GM10847 (cell line): ENCODE data around the gene MCFD2.

ENCODE experiments used
- POLR2A ChIP-seq: IDR thresholded peaks from 2 replicates; pipeline ENCODE4 v1.6.1; 2011; ENCODE audit not compliant: insufficient read length; ENCODE audit errors: extremely low read depth

MCFD2 gene

DNA sequence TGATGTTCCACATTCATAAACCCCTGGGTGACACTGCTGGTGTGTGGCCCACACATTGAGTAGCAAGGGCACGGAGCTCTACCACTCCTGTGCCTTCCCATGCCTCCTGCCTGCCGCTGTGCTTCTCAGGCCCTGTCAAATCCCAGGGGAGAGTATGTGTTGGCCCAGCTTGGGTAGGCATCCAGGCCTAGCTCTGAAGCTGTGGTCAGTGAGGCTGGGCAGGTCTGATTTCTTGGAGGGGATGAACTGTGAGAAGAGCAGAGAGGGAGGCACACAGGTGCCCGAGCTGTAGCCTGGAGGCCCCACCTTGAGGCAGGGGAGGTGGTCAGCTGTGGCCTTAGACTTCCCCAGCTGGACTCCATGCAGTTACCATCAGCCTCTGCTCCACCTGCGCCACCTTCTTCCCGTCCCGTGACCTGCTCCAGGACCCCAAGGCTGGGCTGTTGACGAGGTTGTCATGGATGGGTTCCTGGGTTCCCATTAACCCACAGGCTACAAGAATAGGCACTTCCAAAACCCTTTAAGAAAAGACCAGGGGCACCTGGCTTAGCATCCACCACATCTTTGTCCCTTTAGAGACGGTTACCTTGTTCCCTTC lies 23.6 kb downstream of the MCFD2 start:
- TF ChIP-seq POLR2A = no peak

DNA sequence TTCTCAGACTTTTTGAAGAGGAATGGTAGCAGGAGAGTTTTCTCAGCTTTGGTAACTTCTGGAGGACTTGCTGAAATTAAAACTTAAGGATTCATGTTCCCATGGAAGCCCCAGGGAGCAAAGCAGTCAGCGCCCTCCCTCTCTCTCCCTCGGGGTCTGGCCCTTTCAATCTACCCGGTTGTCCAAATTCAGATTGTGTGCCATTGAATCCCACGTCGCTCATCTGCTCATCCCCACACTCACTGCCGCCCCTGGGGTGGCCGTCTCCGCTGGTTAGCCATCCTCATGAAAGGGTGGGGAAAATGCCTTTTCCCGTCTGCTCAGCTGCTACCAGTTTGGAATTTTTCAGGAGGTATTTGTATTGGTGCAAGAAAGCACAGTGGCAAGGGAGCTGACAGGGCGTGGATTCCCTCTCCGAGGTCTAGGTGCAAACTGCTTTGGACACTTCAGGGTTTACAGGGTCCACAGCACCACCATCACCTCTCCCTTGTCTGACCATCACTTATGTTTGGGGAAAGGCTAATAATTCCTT lies 27.1 kb downstream of the MCFD2 start:
- no peak for TF ChIP-seq POLR2A

DNA sequence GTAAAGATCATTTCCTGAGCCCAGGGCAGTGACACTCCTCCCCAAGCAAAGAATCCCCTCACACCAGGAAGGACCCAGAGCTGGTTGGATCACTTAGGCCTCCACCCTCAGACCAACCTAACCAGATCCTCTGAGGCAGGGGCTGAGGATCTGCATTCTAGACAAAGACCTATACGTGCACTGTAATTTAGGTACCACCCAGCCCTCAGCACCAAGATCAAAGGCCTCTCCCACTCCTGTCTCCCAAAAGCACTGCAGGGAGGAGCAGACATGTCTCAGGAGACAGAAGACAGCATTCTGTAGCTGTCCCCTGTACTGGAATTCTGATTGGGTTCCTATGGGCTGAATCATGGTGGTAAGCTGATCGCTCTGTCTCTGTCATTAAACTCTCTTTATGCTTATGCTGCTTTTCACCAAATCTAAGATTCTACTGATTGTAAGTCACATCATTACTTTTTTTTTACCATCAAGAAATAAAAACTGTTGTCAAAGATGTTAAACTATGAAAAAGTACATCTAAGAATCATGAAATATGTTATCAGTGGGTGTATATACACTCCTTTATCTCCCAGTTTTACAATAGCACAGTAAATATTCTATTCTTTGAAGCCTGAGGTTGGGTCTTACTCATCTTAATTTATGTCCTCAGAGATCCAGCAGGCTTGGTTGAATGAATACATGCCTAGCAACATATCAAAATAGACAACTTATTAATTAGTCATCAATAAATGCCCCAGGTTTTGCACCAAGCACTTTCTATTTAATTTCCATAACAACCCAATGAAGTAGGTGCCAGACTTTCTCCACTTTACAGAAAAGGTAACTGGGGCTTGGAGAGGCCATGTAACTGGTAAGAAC lies 28.3 kb downstream of the MCFD2 start:
- no peak for TF ChIP-seq POLR2A

DNA sequence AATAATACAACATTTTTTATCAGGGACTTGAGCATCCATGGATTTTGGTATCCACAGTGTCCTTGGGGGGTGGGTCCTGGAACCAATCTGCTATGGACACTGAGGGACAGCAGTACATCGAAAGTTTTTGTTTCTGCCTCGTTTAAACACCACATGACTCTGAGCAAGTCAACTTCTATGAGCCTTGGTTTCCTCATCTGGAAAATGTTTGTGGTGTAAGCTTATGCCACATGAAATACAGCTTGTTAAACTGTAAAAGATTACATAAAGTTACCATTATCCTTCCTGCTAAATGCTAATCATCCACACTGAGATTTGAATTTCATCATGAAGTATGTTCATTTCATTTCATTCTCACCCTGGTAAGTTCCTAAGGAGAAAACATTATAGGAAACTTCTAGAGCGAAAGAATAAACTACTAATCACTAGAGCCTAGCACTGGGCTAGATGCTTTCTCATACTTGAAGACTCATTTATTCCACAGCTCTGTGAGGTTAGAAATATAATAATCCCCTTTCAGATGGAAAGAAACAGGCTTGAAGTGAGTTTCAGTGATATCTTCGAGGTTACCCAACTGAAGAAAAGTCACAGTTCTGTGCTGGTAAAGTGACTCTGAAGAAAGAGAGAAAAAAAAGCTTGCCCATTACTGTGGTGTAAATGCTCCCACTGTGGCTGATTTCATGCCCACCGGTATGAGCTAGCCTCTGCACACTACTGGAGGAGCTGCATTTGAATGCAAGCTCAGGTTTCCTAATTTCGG lies 29.2 kb downstream of the MCFD2 start:
- no peak for TF ChIP-seq POLR2A

DNA sequence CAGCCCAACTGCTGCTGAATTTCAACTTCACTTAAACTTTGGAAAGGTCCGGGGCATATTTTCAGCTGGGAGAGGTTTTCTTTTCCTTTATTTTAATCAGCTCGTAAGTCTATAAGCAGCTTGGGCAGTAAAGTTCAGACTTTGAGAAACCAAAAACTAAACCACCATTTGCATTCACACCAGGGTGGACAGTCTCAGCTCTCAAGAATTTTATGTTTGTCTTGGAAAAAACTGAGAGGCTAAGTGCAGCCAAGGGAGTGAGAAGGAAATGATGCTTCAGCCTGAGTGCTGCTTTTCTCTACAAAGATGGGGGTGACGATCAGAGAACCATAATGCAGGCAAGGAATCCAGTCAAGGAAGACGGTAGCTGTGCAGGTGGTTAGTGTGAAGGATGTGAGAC lies 30.2 kb downstream of the MCFD2 start:
- no peak for TF ChIP-seq POLR2A

DNA sequence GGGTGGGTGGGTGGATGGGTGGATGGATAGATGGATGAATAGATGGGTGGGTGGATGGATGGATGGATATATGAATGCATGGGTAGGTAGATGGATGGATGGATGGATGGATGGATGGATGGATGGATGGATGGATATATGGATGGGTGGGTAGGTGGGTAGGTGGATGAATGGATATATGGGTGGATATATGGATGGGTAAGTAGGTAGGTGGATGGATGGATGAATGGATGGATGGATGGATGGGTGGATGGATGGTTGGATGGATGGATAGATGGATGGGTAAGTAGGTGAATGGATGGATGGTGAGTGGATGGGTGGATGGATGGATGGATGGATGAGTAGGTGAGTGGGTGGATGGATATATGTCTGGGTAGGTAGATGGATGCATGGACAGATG lies 36.1 kb downstream of the MCFD2 start:
- TF ChIP-seq POLR2A = no peak

DNA sequence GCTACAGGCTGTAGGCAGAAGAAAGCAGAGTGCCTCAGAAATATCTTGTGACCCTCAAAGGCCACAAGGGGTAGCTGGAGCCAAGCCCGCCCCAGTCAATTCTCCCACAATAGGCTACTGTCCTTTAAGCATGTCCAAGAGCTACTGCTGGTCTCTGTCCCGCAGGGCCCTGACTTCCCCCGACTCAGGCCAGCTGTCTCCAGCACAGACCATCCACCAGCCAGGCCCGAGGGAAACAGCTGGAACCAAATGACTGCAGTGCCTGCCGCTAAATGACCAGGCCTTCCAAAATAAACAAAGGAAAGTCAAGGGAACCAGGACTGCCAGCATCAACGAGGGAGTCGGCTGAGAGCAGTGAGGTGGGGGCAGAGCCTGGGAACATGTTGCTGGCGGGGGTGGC lies 36.7 kb downstream of the MCFD2 start:
- TF ChIP-seq POLR2A = no peak

DNA sequence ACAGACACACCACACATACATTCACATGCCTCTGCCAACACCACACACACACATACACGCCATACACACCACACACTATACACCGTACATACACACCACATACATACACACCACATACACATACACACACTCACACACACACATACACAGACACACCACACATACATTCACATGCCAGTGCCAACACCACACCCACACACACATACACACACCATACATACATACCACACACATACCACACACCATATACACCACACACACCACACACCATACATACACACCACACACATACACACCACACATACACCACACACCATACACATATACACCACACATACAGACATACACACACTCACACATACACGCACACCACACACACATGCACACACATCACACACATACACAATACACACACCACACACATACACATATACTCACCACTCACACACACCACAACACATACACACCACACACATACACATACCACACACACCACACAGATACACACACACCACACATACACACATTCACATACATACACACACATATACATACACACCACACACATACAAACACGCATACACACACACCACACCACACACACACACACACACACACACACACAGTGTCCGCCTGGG lies 37.2 kb downstream of the MCFD2 start:
- TF ChIP-seq POLR2A = no peak

DNA sequence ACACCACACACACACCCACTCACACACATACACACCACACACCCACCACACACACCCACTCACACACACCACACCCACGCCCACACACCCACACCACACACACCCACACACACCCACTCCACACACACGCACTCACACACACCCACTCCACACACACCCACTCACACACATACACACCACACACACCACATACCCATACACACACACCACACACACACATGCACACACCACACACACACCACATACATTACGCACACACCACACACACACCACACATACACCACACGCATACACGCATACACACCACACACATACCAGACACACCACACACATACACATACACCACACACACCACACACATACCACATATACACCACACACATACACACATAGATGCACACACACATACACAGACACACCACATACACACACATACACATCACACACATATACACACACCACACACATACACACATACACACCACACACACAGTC lies 37.9 kb downstream of the MCFD2 start:
- TF ChIP-seq POLR2A = no peak

DNA sequence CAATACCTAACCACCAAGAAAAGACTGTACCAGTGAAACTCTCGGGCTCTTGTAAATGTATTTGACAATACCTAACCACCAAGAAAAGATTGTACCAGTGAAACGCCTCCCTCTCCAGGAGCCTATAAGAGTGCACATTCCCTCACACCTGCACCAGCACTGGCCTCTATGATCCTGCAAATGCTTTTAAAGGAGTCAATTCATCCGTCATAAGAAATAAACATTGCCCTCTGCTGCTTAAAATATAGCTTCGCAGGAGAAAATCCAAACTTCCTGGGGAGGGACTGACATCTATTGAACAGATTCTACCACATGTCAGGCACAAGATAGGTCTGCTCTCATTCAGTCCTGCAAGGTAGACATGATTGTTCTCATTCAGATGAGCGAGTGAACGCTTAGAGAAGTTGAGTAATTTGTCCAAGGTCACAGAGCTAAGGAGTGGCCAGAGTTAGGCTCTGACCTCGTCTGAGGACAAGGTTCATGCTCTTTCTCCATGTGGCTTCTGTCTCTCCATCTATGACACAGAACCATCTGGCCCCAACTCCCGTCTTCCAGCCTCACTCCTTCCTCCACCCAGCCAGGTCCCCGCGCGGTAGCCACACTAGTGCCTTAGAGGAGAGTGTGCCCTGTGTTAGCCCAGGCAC lies 38.7 kb downstream of the MCFD2 start:
- TF ChIP-seq POLR2A = no peak

DNA sequence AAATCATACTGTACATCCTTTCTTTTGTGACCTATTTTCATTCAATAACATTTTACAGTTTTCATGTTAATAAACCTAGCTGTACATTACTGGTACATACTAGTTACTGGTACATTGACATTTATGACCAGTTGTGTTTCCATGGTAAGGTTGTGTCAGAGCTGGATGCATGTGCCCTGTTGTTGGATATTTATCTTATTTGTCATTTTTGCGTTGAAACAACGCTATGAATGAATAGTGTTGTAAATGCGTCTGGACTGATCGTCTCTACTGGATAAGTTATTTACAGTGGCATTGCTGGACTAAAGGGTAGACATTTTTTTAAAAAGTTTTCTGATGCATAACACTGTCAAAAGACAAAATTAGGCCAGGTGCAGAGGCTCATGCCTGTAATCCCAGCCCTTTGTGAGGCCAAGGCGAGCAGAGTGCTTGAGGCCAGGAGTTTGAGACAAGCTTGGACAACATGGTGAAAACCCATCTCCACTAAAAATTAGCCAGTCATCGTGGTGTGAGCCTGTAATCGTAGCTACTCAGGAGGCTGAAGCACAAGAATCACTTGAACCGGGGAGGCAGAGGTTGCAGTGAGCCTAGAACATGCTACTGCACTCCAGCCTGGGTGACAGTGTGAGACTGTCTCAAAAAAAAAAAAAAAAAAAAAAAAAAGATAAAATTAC lies 40.2 kb downstream of the MCFD2 start:
- TF ChIP-seq POLR2A = no peak

DNA sequence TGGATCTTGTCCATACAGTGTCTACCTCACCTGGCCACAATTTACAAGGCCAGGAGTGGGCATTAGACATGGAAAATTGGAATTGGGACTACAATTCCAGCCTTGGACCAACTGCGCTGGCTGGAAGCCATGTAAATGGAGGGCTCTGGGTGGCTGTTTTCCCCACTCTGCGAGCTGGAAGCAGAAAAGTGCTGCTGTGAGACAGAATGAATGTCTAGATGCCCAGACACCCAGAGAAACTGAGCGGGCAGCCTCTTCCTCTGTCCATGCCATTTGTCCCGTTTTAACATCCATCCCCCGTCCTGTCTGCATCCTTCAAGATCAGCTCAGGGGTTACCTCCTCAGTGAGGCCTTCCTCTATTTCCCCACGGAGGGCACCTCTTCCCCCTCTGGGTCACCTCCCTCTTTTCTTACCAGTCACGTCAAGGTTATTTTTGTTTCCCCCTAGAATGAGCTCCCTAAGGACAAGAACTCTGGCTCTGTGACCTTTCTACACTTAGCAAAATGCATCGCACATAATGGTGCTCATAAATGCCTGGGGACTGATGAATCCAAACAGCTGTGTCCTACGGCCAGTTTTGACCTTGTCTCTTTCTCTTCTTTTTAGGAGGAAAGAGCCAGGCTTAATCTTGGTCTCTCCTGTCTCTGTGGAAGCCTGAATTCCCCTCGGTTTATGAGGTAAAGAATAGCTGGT lies 41.2 kb downstream of the MCFD2 start:
- no peak for TF ChIP-seq POLR2A

DNA sequence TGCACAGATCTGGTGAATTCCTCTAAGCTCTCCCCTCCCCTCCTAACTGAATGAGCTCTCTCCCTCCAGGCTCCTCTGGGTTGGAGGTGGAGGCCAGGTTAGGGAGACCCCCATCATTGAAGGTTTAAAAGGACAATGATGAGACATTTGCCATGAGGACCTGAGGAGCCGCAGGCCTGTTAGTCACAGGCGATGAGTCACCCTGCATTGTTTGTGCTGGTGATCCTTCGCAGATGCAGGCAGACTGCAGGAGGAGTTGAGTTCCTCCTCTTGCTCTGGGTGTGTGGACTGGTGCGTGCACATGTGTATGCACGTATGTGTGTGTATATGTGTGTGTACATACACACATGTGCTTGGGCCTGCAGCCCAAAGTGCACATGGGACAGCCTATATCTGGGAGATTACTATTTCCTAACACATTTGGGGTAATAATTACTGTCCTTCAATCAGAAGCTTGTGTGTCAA lies 42.0 kb downstream of the MCFD2 start:
- no peak for TF ChIP-seq POLR2A
